ENCODE measurements around the gene PMS1. TPM values are rescaled to one million over a fixed set of nuclear protein-coding genes. Genes with fewer than 3 reads are reported as not detected.
"Not testable (repeated sequence)": the region's sequence is repeated elsewhere in the genome, so short reads cannot be mapped to it uniquely, and the experiment has no call there.

The PMS1 gene
- polyA plus RNA-seq, 1 of the 3 experiments (the other 2 are of a cell fraction), result 7.7 TPM

DNA sequence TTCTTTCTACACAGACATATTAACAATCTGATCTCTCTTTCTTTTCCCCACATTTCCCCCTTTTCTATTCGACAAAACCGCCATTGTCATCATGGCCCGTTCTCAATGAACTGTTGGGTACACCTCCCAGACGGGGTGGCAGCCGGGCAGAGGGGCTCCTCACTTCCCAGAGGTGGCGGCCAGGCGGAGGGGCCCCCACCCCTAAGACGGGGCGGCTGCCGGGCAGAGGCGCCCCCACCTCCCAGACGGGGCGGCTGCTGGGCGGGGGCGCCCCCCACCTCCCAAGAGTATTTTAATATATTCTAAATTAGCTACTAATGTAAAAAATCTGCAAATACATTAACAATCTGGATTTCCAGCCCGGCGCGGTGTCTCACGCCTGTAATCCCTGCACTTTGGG is 24.1 kb upstream of the PMS1 start:
- H3K27ac ChIP-seq (ENCODE audit: low read depth in 2 of 2, low read length in 1 of 2); H3K36me3 ChIP-seq (replicated peaks in 1 of 2; ENCODE audit: control insufficient read depth in 1 of 2, insufficient read depth in 2 of 2, low read length in 1 of 2); H2AFZ ChIP-seq (ENCODE audit: low read depth); POLR2A ChIA-PET; H4K20me1 ChIP-seq (ENCODE audit: insufficient read depth); DNase-seq; H3K4me2 ChIP-seq; H3K4me3 ChIP-seq (ENCODE audit: low read depth in 2 of 2, low read length in 1 of 2); H3K9ac ChIP-seq; H3K9me3 ChIP-seq; H3K9me2 ChIP-seq; H3K27me3 ChIP-seq (ENCODE audit: insufficient read depth): not testable (repeated sequence)
- Histone ChIP-seq H3F3A (replicated peaks; ENCODE audit: insufficient read depth) (peaks cover 11% of the 10 kb centered on the region), H3K4me1 (ENCODE audit: control insufficient read depth in 1 of 2, insufficient read depth in 2 of 2, low read depth in 1 of 2, low read length in 1 of 2) (peaks cover 8 to 13% of the 10 kb centered on the region in 2 experiments; a peak in 2 of 4 replicates), H3K79me2 (ENCODE audit: insufficient read depth) (peaks cover 12% of the 10 kb centered on the region; the same call in 1 of the 2 replicates)
- CTCF ChIA-PET, result interaction anchor here (1.4 to 4.5 kb wide), 3 partner anchors 10 to 100 kb away, joined by 3 to 26 read pairs (median 7); partner anchors contain the start of gene ASNSD1
- 98% methylated on average over 17 of the region's 19 CpGs for WGBS (ENCODE audit: low lambda C conversion rate)

- TF ChIP-seq SMC3 (IDR thresholded peaks at IDR 0.05; ENCODE audit: low read depth, low read length) (no peak), RAD21 (IDR thresholded peaks at IDR 0.05; ENCODE audit: low read length) (no peak), EZH2phosphoT487 (IDR thresholded peaks at IDR 0.05; ENCODE audit: borderline replicate concordance, low read depth) (no peak), GABPA (IDR thresholded peaks at IDR 0.05; ENCODE audit: low read depth) (no peak), FOXJ3 (CRISPR knock-in tag; IDR thresholded peaks at IDR 0.05) (no peak), POLR2AphosphoS5 (IDR thresholded peaks at IDR 0.05; ENCODE audit: low read depth, low read length) (no peak), GATA2 (CRISPR knock-in tag; IDR thresholded peaks at IDR 0.05) (no peak), MEF2A (IDR thresholded peaks at IDR 0.05; ENCODE audit: borderline replicate concordance, low read depth) (no peak)
- TF ChIP-seq, protein P1, sequence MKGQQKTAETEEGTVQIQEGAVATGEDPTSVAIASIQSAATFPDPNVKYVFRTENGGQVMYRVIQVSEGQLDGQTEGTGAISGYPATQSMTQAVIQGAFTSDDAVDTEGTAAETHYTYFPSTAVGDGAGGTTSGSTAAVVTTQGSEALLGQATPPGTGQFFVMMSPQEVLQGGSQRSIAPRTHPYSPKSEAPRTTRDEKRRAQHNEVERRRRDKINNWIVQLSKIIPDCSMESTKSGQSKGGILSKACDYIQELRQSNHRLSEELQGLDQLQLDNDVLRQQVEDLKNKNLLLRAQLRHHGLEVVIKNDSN (IDR thresholded peaks at IDR 0.05; ENCODE audit: borderline replicate concordance, low read depth), result no peak
- TF ChIP-seq, protein P2, sequence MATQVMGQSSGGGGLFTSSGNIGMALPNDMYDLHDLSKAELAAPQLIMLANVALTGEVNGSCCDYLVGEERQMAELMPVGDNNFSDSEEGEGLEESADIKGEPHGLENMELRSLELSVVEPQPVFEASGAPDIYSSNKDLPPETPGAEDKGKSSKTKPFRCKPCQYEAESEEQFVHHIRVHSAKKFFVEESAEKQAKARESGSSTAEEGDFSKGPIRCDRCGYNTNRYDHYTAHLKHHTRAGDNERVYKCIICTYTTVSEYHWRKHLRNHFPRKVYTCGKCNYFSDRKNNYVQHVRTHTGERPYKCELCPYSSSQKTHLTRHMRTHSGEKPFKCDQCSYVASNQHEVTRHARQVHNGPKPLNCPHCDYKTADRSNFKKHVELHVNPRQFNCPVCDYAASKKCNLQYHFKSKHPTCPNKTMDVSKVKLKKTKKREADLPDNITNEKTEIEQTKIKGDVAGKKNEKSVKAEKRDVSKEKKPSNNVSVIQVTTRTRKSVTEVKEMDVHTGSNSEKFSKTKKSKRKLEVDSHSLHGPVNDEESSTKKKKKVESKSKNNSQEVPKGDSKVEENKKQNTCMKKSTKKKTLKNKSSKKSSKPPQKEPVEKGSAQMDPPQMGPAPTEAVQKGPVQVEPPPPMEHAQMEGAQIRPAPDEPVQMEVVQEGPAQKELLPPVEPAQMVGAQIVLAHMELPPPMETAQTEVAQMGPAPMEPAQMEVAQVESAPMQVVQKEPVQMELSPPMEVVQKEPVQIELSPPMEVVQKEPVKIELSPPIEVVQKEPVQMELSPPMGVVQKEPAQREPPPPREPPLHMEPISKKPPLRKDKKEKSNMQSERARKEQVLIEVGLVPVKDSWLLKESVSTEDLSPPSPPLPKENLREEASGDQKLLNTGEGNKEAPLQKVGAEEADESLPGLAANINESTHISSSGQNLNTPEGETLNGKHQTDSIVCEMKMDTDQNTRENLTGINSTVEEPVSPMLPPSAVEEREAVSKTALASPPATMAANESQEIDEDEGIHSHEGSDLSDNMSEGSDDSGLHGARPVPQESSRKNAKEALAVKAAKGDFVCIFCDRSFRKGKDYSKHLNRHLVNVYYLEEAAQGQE (IDR thresholded peaks at IDR 0.05; ENCODE audit: low read depth, low read length), result no peak
- no peaks in the 10 kb centered on the region for H3K27me3 ChIP-seq (ENCODE audit: insufficient read depth)
- ChIA-PET CTCF (interaction anchor here (0.5 to 4.5 kb wide), 23 partner anchors 10 to 769 kb away, joined by 3 to 36 read pairs (median 4); partner anchors contain the start of genes ANKAR, ASNSD1, ORMDL1 and PMS1), POLR2A (interaction anchor here (1.1 to 2.9 kb wide), 5 partner anchors 12 to 322 kb away, joined by 4 to 31 read pairs (median 5); partner anchors contain the start of genes ORMDL1, PMS1 and SLC40A1)
- H4K20me1 ChIP-seq (ENCODE audit: insufficient read depth), result no peaks in the 10 kb centered on the region
- H3K4me3 ChIP-seq (ENCODE audit: low read depth in 2 of 2, low read length in 1 of 2), result peak overlapping the region; percentile 83 to 90
- H3K9me2 ChIP-seq, result no peaks in the 10 kb centered on the region
- H3K36me3 ChIP-seq (replicated peaks in 1 of 2; ENCODE audit: control insufficient read depth in 1 of 2, insufficient read depth in 2 of 2, low read length in 1 of 2), result peaks cover 7 to 12% of the 10 kb centered on the region in 2 experiments
- peaks cover 12% of the 10 kb centered on the region for H3F3A ChIP-seq (replicated peaks; ENCODE audit: insufficient read depth)
- H2AFZ ChIP-seq (ENCODE audit: low read depth), result peak overlapping the region; percentile 96
- no peaks in the 10 kb centered on the region for H3K9me3 ChIP-seq
- 3% methylated on average over 7 of the region's 7 CpGs for WGBS (ENCODE audit: low lambda C conversion rate)
- H3K4me1 ChIP-seq (ENCODE audit: control insufficient read depth in 1 of 2, insufficient read depth in 2 of 2, low read depth in 1 of 2, low read length in 1 of 2), result peaks cover 8 to 13% of the 10 kb centered on the region in 2 experiments; a peak in 2 of 4 replicates
- peak overlapping the region; percentile 90 for H3K4me2 ChIP-seq
- H3K27ac ChIP-seq (ENCODE audit: low read depth in 2 of 2, low read length in 1 of 2), result peak overlapping the region; percentile 86 to 97
- DNase-seq, result no peak
- peak overlapping the region; percentile 88 for H3K9ac ChIP-seq
- H3K79me2 ChIP-seq (ENCODE audit: insufficient read depth), result peaks cover 12% of the 10 kb centered on the region; the same call in 1 of the 2 replicates
These were observed 22.1 kb upstream of the PMS1 start for GRCh38 chr2:189762229-189762550.
